ENCODE results near the gene CDH4.

DNA sequence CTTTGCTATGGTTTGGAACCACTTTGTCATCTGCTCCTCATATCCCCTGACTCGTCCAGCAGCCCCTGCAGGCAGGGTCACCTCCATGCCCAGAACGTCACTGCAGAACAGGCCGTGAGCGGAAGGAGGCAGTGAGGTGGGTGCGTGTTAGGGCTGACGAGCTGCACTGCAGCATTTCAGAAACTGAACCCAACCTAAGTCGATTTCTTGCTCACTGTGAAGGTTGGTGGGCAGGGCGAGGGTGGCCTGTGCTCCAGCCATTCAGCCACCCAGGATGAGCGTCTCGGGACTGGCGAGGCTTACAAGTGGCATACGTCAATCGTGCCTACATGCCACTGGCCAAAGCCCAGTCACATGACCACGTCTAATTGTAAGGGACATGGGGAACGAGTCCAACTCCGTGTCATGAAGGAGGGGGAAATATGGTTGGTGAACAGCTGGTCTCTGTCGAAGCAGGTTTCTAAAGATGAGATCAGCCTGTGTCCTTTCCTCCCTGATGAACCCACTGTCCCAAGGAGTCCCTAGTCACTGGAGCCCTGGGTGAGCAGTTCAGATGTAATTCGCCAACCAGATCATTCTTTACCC is 524.5 kb downstream of the CDH4 start:
- TF ChIP-seq NR2C2 (CRISPR knock-in tag; IDR thresholded peaks at IDR 0.05) (no peak), ZNF219 (CRISPR knock-in tag; IDR thresholded peaks at IDR 0.05; ENCODE audit: borderline replicate concordance) (no peak), ELF4 (CRISPR knock-in tag; IDR thresholded peaks at IDR 0.05; ENCODE audit: low read depth) (no peak), HMGXB4 (CRISPR knock-in tag; IDR thresholded peaks at IDR 0.05) (no peak), FOXK1 (CRISPR knock-in tag; IDR thresholded peaks at IDR 0.05) (no peak), FOXP1 (CRISPR knock-in tag; IDR thresholded peaks at IDR 0.05; ENCODE audit: borderline replicate concordance) (no peak), NFYB (CRISPR knock-in tag; conservative IDR thresholded peaks at IDR 0.05; ENCODE audit: low read depth) (no peak), TEAD4 (CRISPR knock-in tag; IDR thresholded peaks at IDR 0.05) (no peak), SMAD3 (CRISPR knock-in tag; IDR thresholded peaks at IDR 0.05; ENCODE audit: borderline replicate concordance) (no peak), JUN (CRISPR knock-in tag; IDR thresholded peaks at IDR 0.05) (no peak), USF1 (CRISPR knock-in tag; IDR thresholded peaks at IDR 0.05) (no peak)
- TF ChIP-seq, protein P1, sequence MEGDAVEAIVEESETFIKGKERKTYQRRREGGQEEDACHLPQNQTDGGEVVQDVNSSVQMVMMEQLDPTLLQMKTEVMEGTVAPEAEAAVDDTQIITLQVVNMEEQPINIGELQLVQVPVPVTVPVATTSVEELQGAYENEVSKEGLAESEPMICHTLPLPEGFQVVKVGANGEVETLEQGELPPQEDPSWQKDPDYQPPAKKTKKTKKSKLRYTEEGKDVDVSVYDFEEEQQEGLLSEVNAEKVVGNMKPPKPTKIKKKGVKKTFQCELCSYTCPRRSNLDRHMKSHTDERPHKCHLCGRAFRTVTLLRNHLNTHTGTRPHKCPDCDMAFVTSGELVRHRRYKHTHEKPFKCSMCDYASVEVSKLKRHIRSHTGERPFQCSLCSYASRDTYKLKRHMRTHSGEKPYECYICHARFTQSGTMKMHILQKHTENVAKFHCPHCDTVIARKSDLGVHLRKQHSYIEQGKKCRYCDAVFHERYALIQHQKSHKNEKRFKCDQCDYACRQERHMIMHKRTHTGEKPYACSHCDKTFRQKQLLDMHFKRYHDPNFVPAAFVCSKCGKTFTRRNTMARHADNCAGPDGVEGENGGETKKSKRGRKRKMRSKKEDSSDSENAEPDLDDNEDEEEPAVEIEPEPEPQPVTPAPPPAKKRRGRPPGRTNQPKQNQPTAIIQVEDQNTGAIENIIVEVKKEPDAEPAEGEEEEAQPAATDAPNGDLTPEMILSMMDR (IDR thresholded peaks at IDR 0.05), result no peak
- TF ChIP-seq, protein P2, sequence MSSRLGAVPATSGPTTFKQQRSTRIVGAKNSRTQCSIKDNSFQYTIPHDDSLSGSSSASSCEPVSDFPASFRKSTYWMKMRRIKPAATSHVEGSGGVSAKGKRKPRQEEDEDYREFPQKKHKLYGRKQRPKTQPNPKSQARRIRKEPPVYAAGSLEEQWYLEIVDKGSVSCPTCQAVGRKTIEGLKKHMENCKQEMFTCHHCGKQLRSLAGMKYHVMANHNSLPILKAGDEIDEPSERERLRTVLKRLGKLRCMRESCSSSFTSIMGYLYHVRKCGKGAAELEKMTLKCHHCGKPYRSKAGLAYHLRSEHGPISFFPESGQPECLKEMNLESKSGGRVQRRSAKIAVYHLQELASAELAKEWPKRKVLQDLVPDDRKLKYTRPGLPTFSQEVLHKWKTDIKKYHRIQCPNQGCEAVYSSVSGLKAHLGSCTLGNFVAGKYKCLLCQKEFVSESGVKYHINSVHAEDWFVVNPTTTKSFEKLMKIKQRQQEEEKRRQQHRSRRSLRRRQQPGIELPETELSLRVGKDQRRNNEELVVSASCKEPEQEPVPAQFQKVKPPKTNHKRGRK (CRISPR knock-in tag; IDR thresholded peaks at IDR 0.05; ENCODE audit: borderline replicate concordance), result no peak
- TF ChIP-seq, protein P3, sequence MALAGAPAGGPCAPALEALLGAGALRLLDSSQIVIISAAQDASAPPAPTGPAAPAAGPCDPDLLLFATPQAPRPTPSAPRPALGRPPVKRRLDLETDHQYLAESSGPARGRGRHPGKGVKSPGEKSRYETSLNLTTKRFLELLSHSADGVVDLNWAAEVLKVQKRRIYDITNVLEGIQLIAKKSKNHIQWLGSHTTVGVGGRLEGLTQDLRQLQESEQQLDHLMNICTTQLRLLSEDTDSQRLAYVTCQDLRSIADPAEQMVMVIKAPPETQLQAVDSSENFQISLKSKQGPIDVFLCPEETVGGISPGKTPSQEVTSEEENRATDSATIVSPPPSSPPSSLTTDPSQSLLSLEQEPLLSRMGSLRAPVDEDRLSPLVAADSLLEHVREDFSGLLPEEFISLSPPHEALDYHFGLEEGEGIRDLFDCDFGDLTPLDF (CRISPR knock-in tag; IDR thresholded peaks at IDR 0.05), result no peak
